Measurements from ENCODE around the gene SS18L1. TPM values are rescaled to one million over a fixed set of nuclear protein-coding genes. Genes with fewer than 3 reads are reported as not detected.

Gene SS18L1
- total and polyA plus RNA-seq, 7 donors = 10.1 to 18.0 (median 11.3) TPM

Other genes with a start within 250 kb of the SS18L1 start
- 10 to 100 TPM; 10.7 to 17.7 (median 14.4) TPM for gene TAF4, start 77.9 kb upstream of the SS18L1 start, total RNA-seq
- 1 to 10 TPM; 2.8 to 6.3 (median 3.3) TPM for gene TAF4, start 77.9 kb upstream of the SS18L1 start, polyA plus RNA-seq
- gene LSM14B, start 21.3 kb upstream of the SS18L1 start, total RNA-seq = 10 to 100 TPM; 52.4 to 67.0 (median 60.8) TPM
- gene LSM14B, start 21.3 kb upstream of the SS18L1 start, polyA plus RNA-seq = 10 to 100 TPM; 26.4 to 54.2 (median 39.6) TPM
- 100 to 1,000 TPM; 307 to 499 (median 459) TPM for gene PSMA7, start 375 bp upstream of the SS18L1 start, total RNA-seq
- gene PSMA7, start 375 bp upstream of the SS18L1 start, polyA plus RNA-seq = 1,000 to 10,000 TPM in 1 of 3 donors, 100 to 1,000 TPM in 2; 652 to 1,146 (median 986) TPM
- 10 to 100 TPM; 29.5 to 56.5 (median 39.6) TPM for gene MTG2, start 39.3 kb downstream of the SS18L1 start, total RNA-seq
- 10 to 100 TPM; 25.0 to 56.2 (median 46.7) TPM for gene MTG2, start 39.3 kb downstream of the SS18L1 start, polyA plus RNA-seq
- not detected for gene HRH3, start 76.5 kb downstream of the SS18L1 start, total RNA-seq
- gene HRH3, start 76.5 kb downstream of the SS18L1 start, polyA plus RNA-seq = under 1 TPM in 1 of 3 donors, not detected in 2; 0.03 TPM
- 10 to 100 TPM; 19.8 to 30.9 (median 24.8) TPM for gene OSBPL2, start 94.8 kb downstream of the SS18L1 start, total RNA-seq
- gene OSBPL2, start 94.8 kb downstream of the SS18L1 start, polyA plus RNA-seq = 10 to 100 TPM in 2 of 3 donors, 1 to 10 TPM in 1; 9.6 to 22.8 (median 11.4) TPM
- gene ADRM1, start 159.2 kb downstream of the SS18L1 start, total RNA-seq = 100 to 1,000 TPM; 142 to 280 (median 238) TPM
- gene ADRM1, start 159.2 kb downstream of the SS18L1 start, polyA plus RNA-seq = 100 to 1,000 TPM; 355 to 603 (median 460) TPM
- 10 to 100 TPM; 27.2 to 74.6 (median 46.5) TPM for gene LAMA5, start 223.5 kb downstream of the SS18L1 start, total RNA-seq
- gene LAMA5, start 223.5 kb downstream of the SS18L1 start, polyA plus RNA-seq = 10 to 100 TPM; 14.4 to 40.5 (median 23.3) TPM
- gene RPS21, start 243.3 kb downstream of the SS18L1 start, total RNA-seq = 1,000 to 10,000 TPM in 3 of 4 donors, 100 to 1,000 TPM in 1; 602 to 1,206 (median 1,044) TPM
- gene RPS21, start 243.3 kb downstream of the SS18L1 start, polyA plus RNA-seq = 1,000 to 10,000 TPM; 3,473 to 5,162 (median 3,791) TPM